ENCODE data around the gene PUM1. TPM values are rescaled to one million over a fixed set of nuclear protein-coding genes. Genes with fewer than 3 reads are reported as not detected.
"Not testable (repeated sequence)": the region's sequence is repeated elsewhere in the genome, so short reads cannot be mapped to it uniquely, and the experiment has no call there.

Gene PUM1
- polyA plus RNA-seq, 12 donors, result 54.4 to 83.6 (median 64.3) TPM; not detected in 1

DNA sequence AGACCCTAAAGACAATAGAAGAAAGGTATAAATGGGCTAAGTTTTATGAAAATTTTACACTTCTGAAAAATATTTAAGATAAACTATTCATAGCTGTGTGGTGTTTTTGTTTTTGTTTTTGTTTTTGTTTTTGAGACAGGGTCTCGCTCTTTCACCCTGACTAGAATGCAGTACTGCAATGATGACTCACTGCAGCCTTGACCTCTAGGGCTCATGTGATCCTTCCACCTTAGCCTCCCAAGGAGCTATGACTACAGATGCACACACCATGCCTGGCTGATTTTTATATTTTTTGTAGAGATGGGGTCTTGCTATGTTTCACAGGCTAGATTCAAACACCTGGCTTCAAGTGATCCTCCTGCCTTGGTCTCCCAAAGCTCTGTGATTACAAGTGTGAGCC is 66.6 kb downstream of the PUM1 start:
- no peak for DNase-seq

DNA sequence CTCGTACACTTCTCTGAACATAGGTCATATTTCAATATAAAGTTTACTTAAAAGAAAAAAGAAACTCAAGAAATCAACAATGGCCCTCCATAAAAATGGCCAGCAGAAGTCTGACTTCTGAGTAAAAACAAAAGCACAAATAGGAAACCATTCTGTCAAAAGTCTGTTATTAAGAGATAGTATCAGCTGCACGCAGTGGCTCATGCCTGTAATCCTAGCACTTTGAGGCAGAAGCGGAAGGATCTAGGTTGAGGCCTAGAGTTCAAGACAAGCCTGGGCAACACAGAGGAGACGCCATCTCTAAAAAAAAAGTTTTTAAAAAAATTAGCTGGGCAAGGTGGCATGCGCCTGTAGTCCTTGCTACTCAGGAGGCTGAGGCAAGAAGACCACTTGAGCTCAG is 67.3 kb downstream of the PUM1 start:
- no peak for DNase-seq

DNA sequence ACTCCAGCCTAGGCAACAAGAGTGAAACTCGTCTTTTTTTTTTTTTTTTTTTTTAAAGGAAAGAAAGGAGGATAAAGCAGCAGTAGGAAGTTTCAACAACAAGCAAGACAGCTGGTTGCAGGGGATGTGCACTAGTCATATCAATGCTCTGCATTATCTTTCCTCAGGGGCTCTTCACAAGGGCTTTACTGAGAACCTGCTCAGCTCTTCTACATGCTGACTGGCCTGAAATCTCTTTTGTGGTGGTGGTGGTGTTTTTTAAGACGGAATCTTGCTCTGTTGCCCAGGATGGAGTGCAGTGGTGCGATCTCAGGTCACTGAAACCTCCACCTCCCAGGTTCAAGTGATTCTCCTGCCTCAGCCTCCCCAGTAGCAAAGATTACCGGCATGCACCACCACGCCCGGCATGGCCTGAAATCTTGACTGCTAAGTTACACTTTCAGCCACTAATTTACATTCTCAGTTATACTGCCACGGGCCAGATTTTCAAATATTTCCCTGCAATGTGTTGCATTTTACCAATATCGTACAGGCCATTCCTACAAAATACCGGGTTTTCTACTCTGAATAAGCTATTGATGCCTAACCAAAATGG is 68.0 kb downstream of the PUM1 start:
- no peak for DNase-seq

DNA sequence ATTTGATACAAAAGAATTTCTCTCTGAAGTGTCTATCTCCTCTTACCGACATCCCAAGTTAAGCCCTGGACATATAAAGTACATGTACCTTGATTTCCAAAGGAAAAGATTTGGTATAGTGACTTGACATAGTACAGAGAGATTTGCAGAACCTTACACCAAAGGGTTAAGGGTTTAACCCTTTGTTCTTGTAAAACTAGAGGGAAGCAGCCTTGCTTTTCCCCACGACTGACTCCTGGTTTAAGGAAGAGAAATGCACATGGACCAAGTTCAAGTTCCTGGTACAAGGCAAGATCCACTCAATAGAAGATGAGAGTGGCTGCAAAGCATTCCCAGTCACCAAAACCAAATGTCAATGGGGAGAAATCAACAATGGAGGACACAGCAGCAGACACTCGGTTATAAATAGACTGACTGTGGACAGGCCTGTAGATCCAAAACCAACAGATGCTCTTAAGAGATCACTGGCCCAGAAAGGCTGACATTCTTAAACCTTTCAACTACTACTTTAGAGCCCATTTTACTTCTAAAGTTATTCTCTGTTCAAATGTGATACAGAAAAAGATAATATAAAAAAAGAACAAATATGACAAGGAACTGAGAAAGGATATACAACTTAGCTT is 69.4 kb downstream of the PUM1 start:
- DNase-seq, result no peak

DNA sequence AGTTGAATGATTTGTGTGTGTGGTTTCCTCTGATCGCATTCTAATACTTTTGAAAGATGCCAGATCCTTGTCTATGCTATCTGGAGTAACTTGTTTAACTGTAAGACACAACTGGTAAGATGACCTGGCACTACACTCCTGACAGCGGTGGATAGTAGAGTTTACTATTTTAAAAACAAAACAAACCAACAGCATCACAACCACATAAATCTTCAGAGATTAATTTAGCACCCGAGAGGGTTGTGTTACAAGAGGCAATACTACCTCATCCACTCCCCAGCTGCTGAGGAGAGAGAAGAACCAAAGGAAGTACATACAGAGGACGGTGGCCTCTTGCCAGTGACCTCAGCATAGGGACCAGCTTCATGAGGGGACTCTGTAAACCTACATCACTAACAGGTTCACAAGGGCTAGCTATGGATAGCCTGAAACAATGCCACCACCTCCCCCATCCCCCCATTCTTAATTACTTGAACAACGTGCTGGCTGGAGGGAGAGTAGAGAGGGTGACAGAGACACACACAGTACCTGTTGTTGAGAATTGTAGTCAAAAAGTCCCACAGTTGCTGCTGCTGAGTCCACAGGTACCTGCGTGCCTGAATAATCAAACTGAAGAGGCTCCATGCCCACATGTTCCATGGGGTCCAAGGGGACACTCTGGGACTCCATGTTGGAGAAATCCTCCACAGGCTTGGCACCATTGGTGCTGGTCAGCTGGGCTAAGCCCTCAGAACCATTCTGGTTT is 73.5 kb downstream of the PUM1 start:
- DNase-seq, result no peak

DNA sequence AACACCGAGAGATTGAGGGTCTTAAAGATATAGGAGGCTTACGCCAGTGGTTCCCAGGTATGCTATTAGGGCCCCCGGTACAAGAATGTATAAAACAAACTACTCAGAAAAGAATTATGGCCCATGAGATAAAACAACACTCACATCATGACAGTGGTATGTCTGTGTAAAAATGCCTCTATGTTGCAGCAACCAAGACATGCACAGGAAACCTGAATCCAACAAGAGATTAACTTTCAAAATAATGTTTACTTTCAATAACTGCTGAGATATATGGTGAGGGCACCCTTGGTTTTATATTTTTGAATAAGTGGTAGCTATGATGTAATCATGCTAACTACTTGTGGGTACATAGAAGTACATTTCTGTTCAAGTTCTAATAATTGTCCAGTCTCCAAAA is 74.9 kb downstream of the PUM1 start:
- DNase-seq, result no peak

DNA sequence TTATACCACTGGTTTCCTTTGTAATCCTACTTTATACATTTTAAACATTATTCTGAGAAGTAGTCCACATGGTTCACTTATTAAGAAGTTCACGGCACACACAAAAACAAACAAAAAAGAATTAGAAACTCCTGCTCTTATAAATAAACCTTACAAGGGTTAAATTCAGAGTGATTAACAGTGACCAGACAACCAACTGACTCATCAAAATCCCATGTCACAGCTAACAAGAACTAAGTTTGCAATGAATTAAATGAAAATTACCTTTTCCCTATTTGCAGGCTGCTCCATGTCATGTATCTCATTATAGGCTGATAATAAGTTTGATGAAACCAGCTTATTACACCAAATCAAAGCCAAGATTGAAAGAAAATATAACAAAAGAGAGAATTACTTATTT is 77.5 kb downstream of the PUM1 start:
- DNase-seq, result no peak

DNA sequence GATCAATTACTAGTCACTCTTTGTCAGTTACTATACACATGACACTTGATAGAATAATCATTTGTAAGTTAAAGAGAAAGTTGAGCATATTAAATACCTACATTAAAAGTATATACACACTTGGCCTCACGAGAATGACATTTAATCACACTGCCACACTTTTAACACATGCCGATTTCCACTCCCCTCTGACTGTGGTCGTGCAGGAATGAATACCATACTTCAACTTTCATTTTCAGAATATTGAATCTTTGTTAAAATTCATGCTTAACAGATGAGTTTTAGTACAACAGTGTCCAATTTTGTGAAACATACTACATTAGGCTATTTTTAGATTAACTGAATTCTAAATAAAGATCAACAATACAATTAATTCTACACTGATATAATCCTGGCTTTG is 78.8 kb downstream of the PUM1 start:
- DNase-seq, result no peak

DNA sequence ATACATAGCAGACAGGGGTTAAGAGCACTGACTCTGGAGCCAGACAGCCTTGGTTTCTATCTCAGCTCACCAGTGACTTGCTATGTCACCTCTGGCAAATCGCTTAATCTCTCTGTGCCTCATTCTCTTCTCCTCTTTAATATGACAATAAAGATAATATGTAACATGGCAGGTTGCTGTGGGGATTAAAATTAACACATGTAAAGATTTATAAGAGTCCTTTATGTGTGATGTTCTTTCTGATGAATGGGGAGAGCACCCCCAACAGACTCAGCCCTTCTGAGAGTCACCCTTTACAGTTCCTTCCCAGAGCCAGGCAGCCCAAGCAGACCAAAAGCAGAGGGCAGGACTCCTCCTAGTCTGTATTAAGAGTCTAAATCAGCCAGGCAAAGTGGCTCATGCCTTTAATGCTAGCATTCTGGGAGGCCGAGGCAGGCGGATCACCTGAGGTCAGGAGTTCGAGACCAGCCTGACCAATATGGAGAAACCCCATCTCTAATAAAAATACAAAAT is 80.5 kb downstream of the PUM1 start:
- no peak for DNase-seq

DNA sequence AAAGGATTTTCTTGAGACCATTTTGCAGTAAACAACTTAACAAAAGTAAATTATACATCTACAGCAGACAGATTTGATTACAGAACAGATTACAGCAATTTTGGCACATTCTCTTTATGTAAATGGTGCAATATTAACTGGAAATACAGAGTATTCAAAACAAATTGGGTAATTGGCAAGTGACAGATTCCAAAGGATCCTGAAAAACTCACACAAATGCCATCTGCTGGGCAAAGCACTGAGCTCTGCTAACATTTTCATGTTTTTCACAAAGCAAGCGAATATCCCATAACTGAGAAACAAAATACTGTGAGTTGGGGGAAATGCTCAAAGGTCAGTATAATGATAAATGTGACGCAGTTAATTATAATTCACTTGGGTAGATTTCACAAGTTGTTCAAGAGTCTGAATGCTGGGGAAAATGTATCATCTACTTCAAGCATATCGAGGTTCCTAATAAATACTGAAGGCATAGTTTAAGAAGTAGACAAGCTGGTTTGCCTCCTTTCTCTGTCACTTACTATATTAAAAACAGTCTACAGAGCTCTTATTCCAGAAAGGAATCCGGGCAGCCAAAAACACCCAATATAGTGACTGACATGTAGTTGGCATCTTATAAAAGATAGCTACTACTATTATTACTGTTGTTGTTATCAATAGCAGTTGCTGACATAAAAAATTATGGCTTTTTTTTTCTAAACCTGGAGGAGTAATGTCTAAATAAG is 81.2 kb downstream of the PUM1 start:
- no peak for DNase-seq

DNA sequence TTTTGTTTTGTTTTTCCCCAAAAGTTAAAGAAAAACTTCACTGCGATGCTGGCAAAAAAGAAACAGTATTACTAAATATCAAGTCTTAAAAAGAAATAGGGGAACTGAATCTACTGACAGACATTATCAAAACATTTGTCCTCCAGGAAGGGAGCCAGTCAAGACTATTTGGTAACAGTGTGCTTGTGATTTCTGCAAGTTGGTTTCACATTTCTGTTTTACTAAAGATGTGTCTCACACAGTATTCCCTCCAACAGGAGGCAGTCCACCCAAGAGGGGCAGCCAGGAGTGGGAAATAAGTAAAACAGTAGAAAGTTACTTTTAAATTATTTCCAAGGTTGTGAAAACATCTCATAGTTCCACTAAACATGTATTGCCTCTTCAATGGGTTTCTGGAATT is 82.6 kb downstream of the PUM1 start:
- DNase-seq, result no peak

DNA sequence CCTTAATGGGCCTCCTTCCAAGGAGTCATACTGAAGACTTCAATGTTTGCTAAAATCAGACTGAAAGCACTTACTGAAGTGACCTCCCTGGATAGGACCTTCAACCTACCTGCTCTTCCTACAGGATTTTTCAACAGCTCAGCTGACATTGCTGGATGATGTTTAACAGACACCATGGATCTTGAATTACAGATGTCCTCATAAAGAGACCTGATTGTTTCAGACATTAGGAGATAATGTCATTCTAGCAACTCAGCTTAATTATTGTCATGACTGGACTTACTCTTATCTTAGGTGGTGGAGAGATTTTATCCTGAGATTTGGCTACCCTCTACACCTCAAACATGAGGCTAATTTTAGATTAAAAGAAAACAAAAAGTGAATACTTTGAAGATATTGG is 83.1 kb downstream of the PUM1 start:
- no peak for DNase-seq

DNA sequence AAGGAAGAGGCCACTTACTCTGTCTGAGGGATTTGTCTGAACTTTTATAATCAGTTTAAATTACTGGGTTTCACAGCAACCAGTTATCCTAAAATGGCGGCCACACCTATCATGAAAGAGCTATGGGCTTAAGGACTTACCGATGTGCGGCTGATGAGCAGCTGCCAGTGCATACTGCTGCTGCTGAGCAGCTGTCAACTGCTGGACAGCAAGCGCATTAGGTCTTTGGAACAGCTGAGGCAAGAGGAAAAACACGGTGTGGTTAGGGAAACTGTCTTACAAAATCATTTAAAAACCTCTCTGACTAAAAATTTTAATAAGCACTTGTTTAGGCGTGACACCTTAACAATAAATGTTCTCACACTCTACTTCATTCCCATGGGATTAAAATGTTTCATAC is 84.3 kb downstream of the PUM1 start:
- DNase-seq, result no peak

DNA sequence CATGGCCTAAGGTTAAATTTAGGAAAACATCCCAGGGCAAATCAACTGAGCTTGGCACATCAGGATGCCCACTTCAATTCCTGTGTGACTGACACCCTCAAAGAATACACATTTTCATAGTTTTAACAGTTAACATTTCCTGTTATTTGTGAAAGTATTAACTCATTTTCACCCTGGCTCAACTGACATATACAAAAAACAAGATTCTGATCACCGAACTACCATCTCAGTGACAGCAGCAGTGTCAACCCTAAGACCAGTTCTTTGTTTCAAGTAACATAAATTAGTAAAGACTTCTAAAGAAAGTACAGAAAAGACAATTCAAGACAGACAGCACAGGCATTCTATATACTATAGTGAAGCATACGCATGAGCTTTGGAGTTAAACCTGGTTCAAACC is 88.0 kb downstream of the PUM1 start:
- DNase-seq, result no peak

DNA sequence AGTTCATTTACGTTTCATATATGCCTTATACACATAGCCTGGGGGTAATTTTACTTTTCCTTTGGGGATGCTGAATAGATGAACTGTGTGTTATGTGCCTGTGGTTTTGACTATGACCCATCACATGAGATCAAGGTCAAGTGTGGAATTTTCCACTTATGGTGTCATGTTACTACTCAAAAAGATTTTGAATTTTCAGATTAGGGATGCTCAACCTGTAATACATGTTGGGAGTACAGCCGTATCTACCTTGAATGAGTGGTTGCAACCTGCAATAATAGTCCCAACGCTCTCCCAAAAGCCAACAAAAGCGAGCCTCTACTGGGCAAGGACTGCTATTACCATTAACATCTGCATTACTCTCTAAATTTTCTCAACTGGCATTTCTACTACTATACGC is 88.4 kb downstream of the PUM1 start:
- no peak for DNase-seq

DNA sequence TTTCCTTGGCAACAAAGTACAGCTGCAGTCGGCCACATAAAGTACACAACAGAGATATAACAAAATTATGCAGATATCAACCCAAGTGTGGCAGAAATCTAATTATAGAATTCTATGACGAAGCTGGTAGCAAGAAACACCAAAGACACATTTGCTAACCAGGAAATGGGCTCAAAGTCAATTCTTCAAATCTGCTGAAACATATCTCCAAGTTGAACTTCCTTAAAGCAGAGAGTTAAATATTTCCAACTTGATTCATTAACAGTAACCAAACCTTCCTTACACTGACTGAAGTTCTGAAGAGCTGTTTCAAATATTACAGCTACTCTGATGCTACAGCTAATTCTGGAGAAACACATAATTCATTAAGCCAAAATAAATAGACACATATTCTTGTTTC is 89.4 kb downstream of the PUM1 start:
- DNase-seq, result no peak

DNA sequence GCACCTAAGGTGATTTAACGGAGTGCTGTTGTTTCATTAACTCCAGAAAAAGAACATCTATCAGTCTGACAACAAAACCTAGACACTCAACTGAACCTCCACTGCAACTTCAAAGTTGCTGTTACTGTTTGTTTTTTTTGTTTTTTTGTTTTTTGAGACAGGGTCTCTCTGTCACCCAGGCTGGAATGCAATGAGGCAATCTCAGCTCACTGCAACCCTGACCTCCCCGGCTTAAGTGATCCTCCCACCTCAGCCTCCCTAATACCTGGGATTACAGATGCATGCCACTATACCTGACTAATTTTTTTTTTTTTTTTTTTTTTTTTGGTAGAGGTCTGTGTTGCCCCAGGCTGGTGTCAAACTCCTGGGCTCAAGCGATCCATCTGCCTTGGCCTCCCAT is 90.3 kb downstream of the PUM1 start:
- no peak for DNase-seq

DNA sequence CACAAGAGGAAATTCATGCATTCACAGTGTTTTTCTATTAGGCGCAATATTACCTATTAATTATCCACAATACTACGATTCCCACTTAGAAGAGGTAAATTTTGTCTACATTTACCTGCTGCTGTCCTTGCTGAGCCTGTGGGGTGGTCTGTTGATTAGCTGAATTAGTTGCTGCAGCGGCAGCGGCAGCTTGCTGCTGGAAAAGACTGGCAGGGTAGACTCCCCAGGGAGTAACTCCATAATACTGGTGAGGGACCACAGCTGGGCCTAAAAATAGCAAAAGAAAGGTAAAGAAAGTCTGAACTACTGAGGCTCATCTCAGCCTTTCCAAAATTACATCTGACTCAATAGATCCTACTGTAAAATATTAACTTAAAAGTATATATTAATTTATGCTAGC is 91.0 kb downstream of the PUM1 start:
- DNase-seq, result no peak

DNA sequence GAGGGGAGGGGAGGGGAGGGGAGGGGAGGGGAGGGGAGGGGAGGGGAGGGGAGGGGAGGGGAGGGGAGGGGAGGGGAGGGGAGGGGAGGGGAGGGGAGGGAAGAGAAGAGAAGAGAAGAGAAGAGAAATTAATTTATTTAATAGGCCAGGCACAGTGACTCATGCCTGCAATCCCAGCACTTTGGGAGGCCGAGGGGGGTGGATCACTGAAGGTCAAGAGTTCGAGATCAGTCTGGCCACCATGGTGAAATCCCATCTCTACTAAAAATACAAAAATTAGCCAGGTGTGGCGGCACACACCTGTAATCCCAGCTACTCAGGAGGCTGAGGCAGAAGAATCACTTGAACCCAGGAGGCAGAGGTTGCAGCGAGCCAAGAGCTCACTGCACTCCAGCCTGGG is 93.2 kb downstream of the PUM1 start:
- not testable (repeated sequence) for DNase-seq

DNA sequence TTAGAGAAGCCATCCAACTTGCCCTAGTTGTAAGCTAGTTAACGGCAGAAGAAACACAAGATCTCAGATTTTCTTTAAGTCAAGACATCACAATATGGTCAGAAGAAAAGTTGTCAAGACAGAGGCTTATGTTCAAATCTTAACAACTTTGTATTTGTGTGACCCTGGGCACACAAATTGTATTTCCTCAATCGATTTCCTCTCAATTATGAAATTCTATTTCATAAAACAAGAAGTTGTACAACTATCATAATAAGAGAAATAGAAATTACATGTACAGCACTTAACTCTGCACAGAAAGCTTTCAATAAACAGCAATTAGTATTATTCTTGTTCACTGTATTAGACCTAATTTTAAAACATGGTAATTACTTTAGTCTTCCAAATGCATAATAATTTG is 94.0 kb downstream of the PUM1 start:
- DNase-seq, result no peak

DNA sequence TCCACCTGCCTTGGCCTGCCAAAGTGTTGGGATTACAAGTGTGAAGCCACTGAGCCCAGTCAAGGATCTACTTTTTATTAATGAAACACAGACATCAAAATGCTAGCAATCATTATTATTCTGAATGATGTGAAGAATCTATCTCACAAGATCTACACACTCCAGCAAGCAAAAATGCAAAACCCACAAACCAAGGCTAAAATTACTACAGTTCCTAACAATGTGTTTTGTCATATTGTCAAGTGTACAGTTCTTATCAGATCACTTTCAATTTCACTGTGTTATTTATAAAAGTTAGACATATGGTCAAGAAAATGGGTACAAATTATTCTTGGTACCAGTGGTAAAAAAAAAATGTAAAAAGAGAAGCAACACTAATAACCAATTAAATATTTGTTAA is 95.6 kb downstream of the PUM1 start:
- DNase-seq, result no peak

DNA sequence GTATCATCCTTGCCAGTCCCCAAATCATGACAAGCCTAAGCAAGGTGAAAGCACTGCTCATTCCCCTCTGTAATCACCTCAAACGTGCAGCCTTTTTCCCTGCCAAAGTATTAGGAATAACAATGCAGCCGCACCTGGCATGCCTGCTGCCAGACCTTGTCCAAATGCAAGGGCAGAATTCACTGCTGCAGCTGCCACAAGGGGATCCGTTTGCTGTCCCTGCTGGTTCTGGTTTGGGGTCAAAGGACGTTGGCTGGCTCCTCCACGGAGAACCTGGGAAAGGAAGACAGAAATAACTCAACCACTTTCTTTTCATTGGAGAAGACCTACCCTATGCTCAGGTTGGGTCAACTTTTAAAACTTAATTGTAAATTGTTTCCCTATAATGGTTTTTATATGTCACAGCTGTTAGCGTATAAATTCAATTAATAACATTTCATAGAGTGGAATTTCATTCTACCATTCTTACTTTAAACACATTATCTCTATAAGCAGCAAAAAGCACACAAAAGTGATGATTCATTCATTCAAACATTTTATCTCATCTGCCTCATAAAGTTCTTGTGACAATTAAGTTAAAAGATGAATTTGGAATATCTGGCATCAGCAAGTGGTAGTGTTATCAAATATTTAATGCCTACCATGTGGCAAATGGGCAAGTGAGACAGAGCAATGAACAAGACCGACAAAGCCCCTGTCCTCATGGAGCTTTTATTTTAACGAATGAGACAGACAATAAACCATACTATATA is 97.1 kb downstream of the PUM1 start:
- DNase-seq, result no peak

Data from muscle of arm (tissue), 12 donors.